Subcutaneous preadipocyte (primary cell): Measurements from ENCODE around the gene ZNF74. TPM values are rescaled to one million over a fixed set of nuclear protein-coding genes. Genes with fewer than 3 reads are reported as not detected.

Experiments used
- small RNA-seq: library from RNA; depleted of rRNA; stranded (forward); fragments of <200 nt; gene quantifications from one replicate; pipeline ENCODE3, GENCODE V24; 2012
- total RNA-seq: library from RNA; depleted of rRNA; stranded (reverse); fragments of >200 nt; gene quantifications from 2 replicates; pipeline ENCODE4 v1.2.3, GENCODE V29; 2012

Gene ZNF74
- 5.5 and 7.0 TPM in 2 replicates for total RNA-seq

DNA sequence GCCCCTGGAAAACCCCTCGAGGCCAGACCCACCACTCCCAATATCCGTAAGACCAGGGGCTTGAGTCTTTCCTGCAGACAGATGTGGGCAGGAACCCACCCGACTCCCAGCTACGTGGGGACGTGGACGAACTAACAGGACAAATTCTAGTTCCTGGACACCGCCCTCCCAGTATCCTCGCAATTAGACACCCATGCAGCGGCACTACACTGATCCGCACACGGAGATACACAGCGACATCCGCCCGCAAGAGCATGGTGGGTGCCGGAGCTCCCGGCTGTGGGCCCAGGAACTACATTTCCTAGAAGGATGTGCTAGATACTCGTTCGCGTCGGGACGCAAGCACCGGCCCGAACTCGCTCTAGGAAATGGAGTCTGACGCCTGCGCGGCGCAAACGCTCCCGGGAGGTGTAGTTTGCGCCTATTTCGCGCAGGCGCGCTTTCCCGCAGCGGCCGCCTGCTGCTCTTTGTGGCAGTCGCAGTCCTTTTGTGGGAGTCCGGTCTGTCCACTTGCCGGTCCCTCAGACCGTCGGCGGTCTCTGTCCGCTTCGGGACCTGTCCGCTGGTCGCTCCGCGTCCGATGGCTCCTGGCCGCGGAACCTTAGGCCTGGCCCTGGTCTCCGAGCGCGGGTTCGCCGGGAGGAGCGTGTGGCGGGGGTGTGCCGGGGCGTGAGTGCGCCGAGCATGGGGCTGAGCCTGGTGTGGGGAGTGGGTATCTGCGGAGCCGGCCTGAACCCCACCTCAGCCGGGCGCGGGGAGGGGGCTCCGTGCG, at the start of gene ZNF74:
TSS of gene ZNF74 (plus strand) at position 447 of the 772 bp plus-strand sequence. CDS start 478 bp downstream, outside the sequence.

DNA sequence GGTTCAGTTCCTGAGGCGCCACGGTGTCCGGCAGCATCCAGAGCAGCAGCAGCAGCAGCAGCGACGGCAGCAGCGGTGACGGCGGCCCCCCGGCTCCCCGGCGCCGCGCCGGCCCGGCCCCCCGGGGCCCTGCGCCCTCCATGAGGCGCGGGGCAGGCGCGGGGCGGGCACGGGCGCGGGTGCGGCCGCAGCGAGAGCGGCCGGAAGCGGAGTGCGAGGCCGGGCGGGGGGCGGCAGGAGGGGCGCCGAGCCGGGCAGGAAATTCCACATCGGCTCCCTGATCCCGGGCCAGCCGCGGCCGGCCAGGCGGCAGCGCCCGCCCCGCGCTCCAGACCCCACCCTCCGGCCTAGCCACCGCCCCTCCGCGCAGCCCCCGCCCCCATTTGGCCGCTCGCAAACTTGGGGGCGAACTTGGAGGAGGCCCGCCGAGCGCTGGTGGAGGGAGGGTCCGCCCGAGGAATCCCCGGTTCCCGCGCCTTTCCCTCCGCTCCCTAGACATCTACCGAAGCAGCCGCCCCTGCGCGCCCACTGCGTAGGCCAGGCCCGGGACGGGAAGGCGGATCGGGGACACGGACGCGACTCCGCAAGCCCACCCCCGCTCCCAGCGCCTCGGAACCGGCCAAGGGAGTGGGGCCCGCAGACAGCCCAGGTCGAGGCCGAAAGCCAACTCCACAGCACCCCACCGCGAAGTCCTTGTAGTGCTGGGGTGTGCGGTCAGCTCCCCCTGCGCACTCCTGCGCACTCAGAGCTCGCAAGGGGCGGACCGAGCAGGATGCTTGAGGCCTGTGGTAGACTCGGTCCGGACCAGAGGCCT, 43.9 kb downstream of the ZNF74 start, which contains the start of gene SCARF2:
TSS of gene SCARF2 (minus strand) at position 213 of the 814 bp plus-strand sequence. CDS start at position 142, 71 bp downstream.

Small RNA genes lying within 50 kb of the gene (small RNA-seq; reads per million reads assigned to genes)
- not detected for gene RNU6-225P

Other genes starting within 250 kb of the ZNF74 start
- gene CCDC188, start 243.1 kb upstream of the ZNF74 start, total RNA-seq = 0.37 and 2.2 TPM in 2 replicates
- gene RTN4R, start 125.8 kb upstream of the ZNF74 start, total RNA-seq = 0.59 TPM in 1 of 2 replicates, not detected in the other
- gene DGCR6L, start 74.1 kb upstream of the ZNF74 start, total RNA-seq = 35.0 and 41.5 TPM in 2 replicates
- gene SCARF2, start 43.7 kb downstream of the ZNF74 start, total RNA-seq = 8.0 and 9.6 TPM in 2 replicates
- 19.8 and 22.5 TPM in 2 replicates for gene KLHL22, start 101.6 kb downstream of the ZNF74 start, total RNA-seq
- 39.3 and 52.4 TPM in 2 replicates for gene MED15, start 113.5 kb downstream of the ZNF74 start, total RNA-seq